Lower lobe of right lung (tissue), 2 donors: ENCODE measurements around the gene PTGES2. TPM values are rescaled to one million over a fixed set of nuclear protein-coding genes. Genes with fewer than 3 reads are reported as not detected.

Source experiments
- ATAC-seq, 2 donors: fragments of 200-7000 bp; cut with Tn5 transposase; one replicate each; pipeline ENCODE4 v1.9.1; 2020 to 2022; ENCODE audit warnings: mild to moderate bottlenecking in 2 of 2, moderate library complexity in 2 of 2
- DNase-seq: peaks from one replicate; pipeline ENCODE4 v3.0.0-alpha.2; 2020
- H3K27ac ChIP-seq: fragments of 200-600 bp; one replicate; pipeline ENCODE4 v1.8.0; 2022
- H3K27me3 ChIP-seq: fragments of 200-600 bp; one replicate; pipeline ENCODE4 v1.8.0; 2022; ENCODE audit warnings: low read depth
- H3K36me3 ChIP-seq: fragments of 200-600 bp; one replicate; pipeline ENCODE4 v1.8.0; 2022; ENCODE audit warnings: mild to moderate bottlenecking
- H3K4me1 ChIP-seq: fragments of 200-600 bp; one replicate; pipeline ENCODE4 v1.8.0; 2022
- H3K4me3 ChIP-seq: fragments of 200-600 bp; one replicate; pipeline ENCODE4 v1.8.0; 2022; ENCODE audit warnings: mild to moderate bottlenecking
- H3K9me3 ChIP-seq: fragments of 200-600 bp; one replicate; pipeline ENCODE4 v1.8.0; 2022
- intact Hi-C: fragments of 100-400 bp; cut with DNase I; formaldehyde crosslinking; loops from one replicate; pipeline ENCODE4 v1.11.0; 2022
- total RNA-seq: library from RNA; stranded (reverse); fragmentation: NEBNext Ultra II Directional; extraction: Animal tissue kit (Norgen Biotek cat#: 25700); gene quantifications from one replicate; pipeline ENCODE4 v1.2.1, GENCODE V29; 2021
- TF ChIP-seq, protein P1 (sequence below): fragments of 200-600 bp; IDR thresholded peaks from one replicate; pipeline ENCODE4 v1.8.0; 2022; ENCODE audit warnings: antibody characterized with exemption, mild to moderate bottlenecking
- donor health status: DM: no; HTN: yes; CAD: no; lungs with severe emphysema.

Gene PTGES2
- total RNA-seq, 1 donor from 2014 or later, result 30.6 TPM

- no peaks in the 10 kb centered on the region for H3K36me3 ChIP-seq
- no peak for ATAC-seq
Measured at GRCh38 chr9:128145536-128145935, 18.0 kb upstream of the PTGES2 start.

GRCh38 chr9:128144239-128145181 lies 17.0 kb upstream of the PTGES2 start:
- DNase-seq (peak; percentile 28), ATAC-seq (no peak)
- intact Hi-C loops, result no loop called here
- Histone ChIP-seq H3K27me3 (no peaks in the 10 kb centered on the region), H3K9me3 (no peaks in the 10 kb centered on the region), H3K27ac (no peak overlapping the region), H3K4me3 (no peak overlapping the region), H3K36me3 (no peaks in the 10 kb centered on the region), H3K4me1 (peaks cover 12% of the 10 kb centered on the region)
- TF ChIP-seq, protein P1, sequence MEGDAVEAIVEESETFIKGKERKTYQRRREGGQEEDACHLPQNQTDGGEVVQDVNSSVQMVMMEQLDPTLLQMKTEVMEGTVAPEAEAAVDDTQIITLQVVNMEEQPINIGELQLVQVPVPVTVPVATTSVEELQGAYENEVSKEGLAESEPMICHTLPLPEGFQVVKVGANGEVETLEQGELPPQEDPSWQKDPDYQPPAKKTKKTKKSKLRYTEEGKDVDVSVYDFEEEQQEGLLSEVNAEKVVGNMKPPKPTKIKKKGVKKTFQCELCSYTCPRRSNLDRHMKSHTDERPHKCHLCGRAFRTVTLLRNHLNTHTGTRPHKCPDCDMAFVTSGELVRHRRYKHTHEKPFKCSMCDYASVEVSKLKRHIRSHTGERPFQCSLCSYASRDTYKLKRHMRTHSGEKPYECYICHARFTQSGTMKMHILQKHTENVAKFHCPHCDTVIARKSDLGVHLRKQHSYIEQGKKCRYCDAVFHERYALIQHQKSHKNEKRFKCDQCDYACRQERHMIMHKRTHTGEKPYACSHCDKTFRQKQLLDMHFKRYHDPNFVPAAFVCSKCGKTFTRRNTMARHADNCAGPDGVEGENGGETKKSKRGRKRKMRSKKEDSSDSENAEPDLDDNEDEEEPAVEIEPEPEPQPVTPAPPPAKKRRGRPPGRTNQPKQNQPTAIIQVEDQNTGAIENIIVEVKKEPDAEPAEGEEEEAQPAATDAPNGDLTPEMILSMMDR, result no peak

More at GRCh38 chr9:128145536-128145935, 18.0 kb upstream of the PTGES2 start:
- Histone ChIP-seq H3K9me3 (no peaks in the 10 kb centered on the region), H3K4me1 (peaks cover 21% of the 10 kb centered on the region), H3K4me3 (no peak overlapping the region), H3K27ac (no peak overlapping the region), H3K27me3 (no peaks in the 10 kb centered on the region)
- intact Hi-C loops, result no loop called here
- TF ChIP-seq, protein P1, result no peak
- DNase-seq, result peak; percentile 12

GRCh38 chr9:128143525-128144238 lies 16.2 kb upstream of the PTGES2 start:
- Histone ChIP-seq H3K9me3 (no peaks in the 10 kb centered on the region), H3K27me3 (no peaks in the 10 kb centered on the region), H3K4me1 (peaks cover 4% of the 10 kb centered on the region), H3K4me3 (no peak overlapping the region), H3K27ac (no peak overlapping the region), H3K36me3 (no peaks in the 10 kb centered on the region)
- DNase-seq (peak; percentile 36), ATAC-seq (no peak)
- intact Hi-C loops, result no loop called here
- TF ChIP-seq, protein P1, result no peak

DNA sequence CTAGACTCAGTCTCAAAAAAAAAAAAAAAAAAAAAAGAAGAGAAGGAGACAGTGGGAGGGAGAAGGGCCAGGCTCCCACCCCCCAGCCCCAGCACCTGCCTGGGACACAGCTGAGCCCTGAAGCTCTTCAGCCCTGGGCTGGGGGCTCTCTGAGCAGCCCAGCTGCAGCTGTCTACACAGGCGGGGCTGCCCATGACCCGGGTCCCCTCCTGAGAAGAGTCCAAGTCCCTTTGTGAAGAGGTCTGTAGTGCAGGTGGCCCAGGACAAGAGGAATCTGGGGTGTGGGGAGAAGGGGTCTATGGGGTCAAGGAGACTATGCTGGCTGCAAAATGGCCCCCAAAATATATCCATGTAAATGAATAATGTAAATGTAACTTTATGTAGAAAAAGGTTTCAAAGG lies 15.1 kb upstream of the PTGES2 start:
- intact Hi-C loops, result no loop called here
- ATAC-seq (no peak), DNase-seq (peak; percentile 14)
- Histone ChIP-seq H3K4me1 (no peaks in the 10 kb centered on the region), H3K36me3 (no peaks in the 10 kb centered on the region), H3K27me3 (no peaks in the 10 kb centered on the region), H3K4me3 (no peak overlapping the region), H3K9me3 (no peaks in the 10 kb centered on the region), H3K27ac (no peak overlapping the region)
- TF ChIP-seq, protein P1, result no peak

GRCh38 chr9:128142061-128142460 lies 14.5 kb upstream of the PTGES2 start:
- Histone ChIP-seq H3K9me3 (no peaks in the 10 kb centered on the region), H3K27me3 (no peaks in the 10 kb centered on the region), H3K36me3 (no peaks in the 10 kb centered on the region), H3K4me3 (no peak overlapping the region), H3K4me1 (no peaks in the 10 kb centered on the region), H3K27ac (no peak overlapping the region)
- TF ChIP-seq, protein P1, result no peak
- DNase-seq (peak; percentile 4), ATAC-seq (no peak)
- intact Hi-C loops, result no loop called here
